SK-N-SH (cell line): ENCODE data around the gene PTPDC1. TPM values are rescaled to one million over a fixed set of nuclear protein-coding genes. Genes with fewer than 3 reads are reported as not detected.

Experiments used
- CTCF ChIA-PET: fragments of 300-600, 350-600 bp; formaldehyde crosslinking; extraction: SDS; loops from one replicate; lab custom pipeline; 2021; lab: Yijun Ruan, JAX
- POLR2A ChIA-PET: fragments of 350-600 bp; sonication (Branson Sonifier 250); formaldehyde crosslinking; extraction: SDS; loops from one replicate; lab custom pipeline; 2020; ENCODE audit warnings: antibody characterized with exemption, inconsistent platforms; lab: Yijun Ruan, JAX
- DNase-seq: peaks from one replicate; pipeline ENCODE4 v3.0.0; 2012
- H2AFZ ChIP-seq: fragments of 200-600 bp; sonication (generic); 2 replicates; pipeline ENCODE4 v1.8.1; 2016; ENCODE audit warnings: antibody characterized with exemption, mild to moderate bottlenecking, low read depth
- H3F3A ChIP-seq: fragments of 200-600 bp; sonication (generic); replicated peaks from 2 replicates; pipeline ENCODE3; 2016; ENCODE audit warnings: antibody characterized with exemption, mild to moderate bottlenecking; ENCODE audit not compliant: insufficient read depth
- H3K27ac ChIP-seq, 2 experiments: fragments of 200-500 bp in 1 of 2; fragments of 200-600 bp in 1 of 2; sonication (Bioruptor generic) in 1 of 2; sonication (generic), shearing (Covaris generic) in 1 of 2; 2 replicates each; pipeline versions ENCODE4 v1.5.1 to v1.6.1; 2014 to 2016; ENCODE audit warnings: low read depth in 2 of 2, inconsistent platforms in 1 of 2, low read length in 1 of 2, mild to moderate bottlenecking in 1 of 2, mixed read lengths in 1 of 2
- H3K27me3 ChIP-seq: fragments of 200-600 bp; sonication (generic), shearing (Covaris generic); 2 replicates; pipeline ENCODE4 v1.6.1; 2016; ENCODE audit warnings: mixed run types; ENCODE audit not compliant: insufficient read depth
- H3K36me3 ChIP-seq, 2 experiments: fragments of 200-500 bp in 1 of 2; fragments of 200-600 bp in 1 of 2; sonication (Bioruptor generic) in 1 of 2; sonication (generic) in 1 of 2; replicated peaks in 1 of 2; 2 replicates each; pipeline versions ENCODE3 to v1.5.1; 2014 to 2016; ENCODE audit warnings: low read length in 1 of 2, mild to moderate bottlenecking in 1 of 2; ENCODE audit not compliant: insufficient read depth in 2 of 2, control insufficient read depth in 1 of 2
- H3K4me1 ChIP-seq, 2 experiments: fragments of 200-500 bp in 1 of 2; fragments of 200-600 bp in 1 of 2; sonication (Bioruptor generic) in 1 of 2; sonication (generic), shearing (Covaris generic) in 1 of 2; 2 replicates each; pipeline versions ENCODE4 v1.5.1 to v1.6.1; 2014 to 2016; ENCODE audit warnings: low read depth in 1 of 2, low read length in 1 of 2, mixed run types in 1 of 2; ENCODE audit not compliant: insufficient read depth in 2 of 2, control insufficient read depth in 1 of 2
- H3K4me2 ChIP-seq: fragments of 200-600 bp; sonication (generic), shearing (Covaris generic); 2 replicates; pipeline ENCODE4 v1.6.1; 2017; ENCODE audit warnings: mixed run types
- H3K4me3 ChIP-seq, 2 experiments: fragments of 200-500 bp in 1 of 2; fragments of 200-600 bp in 1 of 2; sonication (Bioruptor generic) in 1 of 2; sonication (generic), shearing (Covaris generic) in 1 of 2; 2 replicates each; pipeline versions ENCODE4 v1.5.1 to v1.8.1; 2014 to 2016; ENCODE audit warnings: low read depth in 2 of 2, inconsistent platforms in 1 of 2, low read length in 1 of 2, mild to moderate bottlenecking in 1 of 2, mixed read lengths in 1 of 2, moderate library complexity in 1 of 2
- H3K79me2 ChIP-seq: fragments of 200-600 bp; sonication (generic); 2 replicates; pipeline ENCODE4 v1.8.1; 2017; ENCODE audit warnings: mild to moderate bottlenecking; ENCODE audit not compliant: insufficient read depth
- H3K9ac ChIP-seq: fragments of 200-600 bp; sonication (generic); 2 replicates; pipeline ENCODE4 v1.6.1; 2017; ENCODE audit warnings: mixed run types
- H3K9me2 ChIP-seq: fragments of 200-600 bp; sonication (generic); 2 replicates; pipeline ENCODE4 v1.6.1; 2017; ENCODE audit warnings: mixed run types
- H3K9me3 ChIP-seq: fragments of 200-600 bp; sonication (generic); 2 replicates; pipeline ENCODE4 v1.6.1; 2017; ENCODE audit warnings: mixed run types, mild to moderate bottlenecking, moderate library complexity
- H4K20me1 ChIP-seq: fragments of 200-600 bp; sonication (generic); 2 replicates; pipeline ENCODE4 v1.6.1; 2017; ENCODE audit warnings: mild to moderate bottlenecking, mixed run types; ENCODE audit not compliant: insufficient read depth
- EP300 ChIP-seq, 2 experiments: IDR thresholded peaks; 2 replicates each; pipeline versions ENCODE4 v1.4.0 to v1.6.1; 2012; ENCODE audit warnings: borderline replicate concordance in 1 of 2, low read depth in 1 of 2, low read length in 1 of 2
- IRF3 ChIP-seq: fragments of 150-350 bp; IDR thresholded peaks from 2 replicates; pipeline ENCODE4 v1.6.1; 2016; ENCODE audit warnings: mild to moderate bottlenecking, low read depth, low read length
- MAX ChIP-seq: IDR thresholded peaks from 2 replicates; pipeline ENCODE4 v1.4.0; 2012; ENCODE audit warnings: low read depth
- NFIC ChIP-seq: IDR thresholded peaks from 2 replicates; pipeline ENCODE4 v1.4.0; 2012; ENCODE audit warnings: borderline replicate concordance
- NRF1 ChIP-seq: IDR thresholded peaks from 2 replicates; pipeline ENCODE4 v1.6.1; 2012; ENCODE audit warnings: low read depth, mild to moderate bottlenecking, low read length
- PBX3 ChIP-seq: IDR thresholded peaks from 2 replicates; pipeline ENCODE4; 2012
- POLR2AphosphoS5 ChIP-seq: IDR thresholded peaks from 2 replicates; pipeline ENCODE4 v1.6.1; 2012; ENCODE audit warnings: low read depth, low read length
- RAD21 ChIP-seq: IDR thresholded peaks from 2 replicates; pipeline ENCODE4 v1.6.1; 2012; ENCODE audit warnings: mild to moderate bottlenecking, low read length
- RCOR1 ChIP-seq: fragments of 150-350 bp; IDR thresholded peaks from 2 replicates; pipeline ENCODE4 v1.6.1; 2017; ENCODE audit warnings: antibody characterized with exemption, low read length
- REST ChIP-seq: IDR thresholded peaks from 2 replicates; pipeline ENCODE4 v1.6.1; 2012; ENCODE audit warnings: mild to moderate bottlenecking, low read depth, low read length, moderate library complexity
- RFX5 ChIP-seq: IDR thresholded peaks from 2 replicates; pipeline ENCODE4 v1.6.1; 2012; ENCODE audit warnings: mild to moderate bottlenecking, improper control_type of control experiment, low read length
- TCF12 ChIP-seq: IDR thresholded peaks from 2 replicates; pipeline ENCODE4 v1.4.0; 2012
- TEAD4 ChIP-seq: IDR thresholded peaks from 2 replicates; pipeline ENCODE4 v1.4.0; 2012; ENCODE audit warnings: mild to moderate bottlenecking, borderline replicate concordance; ENCODE audit not compliant: insufficient read depth
- USF2 ChIP-seq: fragments of 150-350 bp; IDR thresholded peaks from 2 replicates; pipeline ENCODE4 v1.6.1; 2017; ENCODE audit warnings: antibody characterized with exemption, low read length, low read depth, borderline replicate concordance
- YY1 ChIP-seq: IDR thresholded peaks from 2 replicates; pipeline ENCODE4 v1.4.0; 2012; ENCODE audit warnings: low read depth, mild to moderate bottlenecking
- ZBTB33 ChIP-seq: IDR thresholded peaks from 2 replicates; pipeline ENCODE4 v1.4.0; 2012; ENCODE audit warnings: low read depth, borderline replicate concordance
- WGBS: methylation state at CpG from one replicate; pipeline ENCODE4 v1.1.6; 2017; ENCODE audit warnings: low lambda C conversion rate; 5-methylcytosine and 5-hydroxymethylcytosine counted together
- polyA plus RNA-seq, 3 experiments: library from polyadenylated mRNA; depleted of rRNA; stranded (reverse); fragments of >200 nt; gene quantifications; 2 replicates each; pipeline ENCODE4 v1.2.3, GENCODE V29; 2012

PTPDC1 gene
- polyA plus RNA-seq, 1 of the 3 experiments (the other 2 are of a cell fraction), result 3.7 TPM

GRCh38 chr9:94126844-94127243 lies 42.6 kb downstream of the PTPDC1 start:
- WGBS, result 43% methylated on average over 1 of the region's 1 CpG
- peaks cover 0 to 5% of the 10 kb centered on the region in 2 experiments for H3K36me3 ChIP-seq
- TF ChIP-seq ZBTB33 (no peak), RCOR1 (no peak), REST (no peak), IRF3 (no peak), RFX5 (no peak), POLR2AphosphoS5 (no peak), TCF12 (no peak), YY1 (no peak), MAX (no peak), NFIC (no peak), TEAD4 (no peak), PBX3 (no peak), EP300 (IDR thresholded peaks at IDR 0.05; ENCODE audit: borderline replicate concordance in 1 of 2, low read depth in 1 of 2, low read length in 1 of 2) (no peak), USF2 (no peak), NRF1 (no peak), RAD21 (no peak)
- ChIA-PET CTCF (no interaction called here), POLR2A (no interaction called here)
- H3K4me2 ChIP-seq, result no peak overlapping the region
- no peak overlapping the region for H2AFZ ChIP-seq
- H3K9me2 ChIP-seq, result no peaks in the 10 kb centered on the region
- no peaks in the 10 kb centered on the region for H3K79me2 ChIP-seq
- H3F3A ChIP-seq, result no peaks in the 10 kb centered on the region
- no peak for DNase-seq
- H3K4me3 ChIP-seq, result no peak overlapping the region
- no peaks in the 10 kb centered on the region for H4K20me1 ChIP-seq
- peaks cover 13% of the 10 kb centered on the region; the same call in 1 of the 2 replicates for H3K9me3 ChIP-seq
- H3K27me3 ChIP-seq, result no peaks in the 10 kb centered on the region
- no peak overlapping the region for H3K27ac ChIP-seq
- H3K9ac ChIP-seq, result no peak overlapping the region
- no peaks in the 10 kb centered on the region for H3K4me1 ChIP-seq
